Mucosa of rectum (tissue), 2 donors: ENCODE measurements around the gene BAX.

Source experiments
- H3K27ac ChIP-seq, 2 donors: one replicate each; pipeline ENCODE4 v1.7.0; 2013; ENCODE audit warnings: inconsistent platforms in 2 of 2, low read depth in 2 of 2, low read length in 2 of 2
- H3K27me3 ChIP-seq, 2 donors: one replicate each; pipeline ENCODE4 v1.7.0; 2013; ENCODE audit warnings: low read length in 2 of 2; ENCODE audit not compliant: control insufficient read depth in 2 of 2, insufficient read depth in 2 of 2
- H3K36me3 ChIP-seq, 2 donors: one replicate each; pipeline ENCODE4 v1.7.0; 2013; ENCODE audit warnings: low read length in 2 of 2; ENCODE audit not compliant: control insufficient read depth in 2 of 2, insufficient read depth in 2 of 2
- H3K4me1 ChIP-seq, 2 donors: one replicate each; pipeline ENCODE4 v1.7.0; 2013; ENCODE audit warnings: low read length in 2 of 2, mild to moderate bottlenecking in 1 of 2; ENCODE audit not compliant: control insufficient read depth in 2 of 2, insufficient read depth in 2 of 2
- H3K4me3 ChIP-seq, 2 donors: one replicate each; pipeline ENCODE4 v1.7.0; 2013; ENCODE audit warnings: low read length in 2 of 2
- H3K9ac ChIP-seq, 2 donors: one replicate each; pipeline ENCODE4 v1.7.0; 2013; ENCODE audit warnings: low read length in 2 of 2, low read depth in 1 of 2, mild to moderate bottlenecking in 1 of 2
- H3K9me3 ChIP-seq, 2 donors: one replicate each; pipeline ENCODE4 v1.7.0; 2013; ENCODE audit warnings: low read length in 2 of 2; ENCODE audit not compliant: control insufficient read depth in 2 of 2
- donor health status: healthy.
- donor health status: Normal muscosa, but diverticular disease.

BAX gene

GRCh38 chr19:48961673-48962028 is 7.0 kb downstream of the BAX start:
- H3K4me3 ChIP-seq: peak overlapping the region in 1 of 2 donors; percentile 45

GRCh38 chr19:48962029-48962848 is 7.6 kb downstream of the BAX start:
- Histone ChIP-seq H3K4me3 (peak overlapping the region; percentile 45), H3K36me3 (peaks cover 0 to 12% of the 10 kb centered on the region in 2 donors), H3K27me3 (no peaks in the 10 kb centered on the region), H3K9ac (peak overlapping the region; percentile 74), H3K9me3 (no peaks in the 10 kb centered on the region), H3K4me1 (peaks cover 43 to 48% of the 10 kb centered on the region in 2 donors), H3K27ac (peak overlapping the region; percentile 90 to 95)

More at GRCh38 chr19:48961673-48962028, 7.0 kb downstream of the BAX start:
- Histone ChIP-seq H3K27me3 (no peaks in the 10 kb centered on the region), H3K9ac (peak overlapping the region; percentile 74), H3K4me1 (peaks cover 39 to 48% of the 10 kb centered on the region in 2 donors), H3K36me3 (peaks cover 0 to 8% of the 10 kb centered on the region in 2 donors), H3K27ac (peak overlapping the region; percentile 90 to 95), H3K9me3 (no peaks in the 10 kb centered on the region)

GRCh38 chr19:48962849-48963165 is 8.1 kb downstream of the BAX start:
- Histone ChIP-seq H3K27ac (peak overlapping the region; percentile 90 to 95), H3K9me3 (no peaks in the 10 kb centered on the region), H3K9ac (peak overlapping the region; percentile 74), H3K4me3 (peak overlapping the region; percentile 45 to 60), H3K36me3 (peaks cover 0 to 17% of the 10 kb centered on the region in 2 donors), H3K27me3 (no peaks in the 10 kb centered on the region), H3K4me1 (peaks cover 43 to 48% of the 10 kb centered on the region in 2 donors)

- H3K36me3 ChIP-seq: peaks cover 6 to 22% of the 10 kb centered on the region in 2 donors
- no peaks in the 10 kb centered on the region for H3K9me3 ChIP-seq
- H3K4me1 ChIP-seq: peaks cover 43 to 48% of the 10 kb centered on the region in 2 donors
- H3K9ac ChIP-seq: peak overlapping the region; percentile 73 to 74
- peak overlapping the region; percentile 90 to 95 for H3K27ac ChIP-seq
- peak overlapping the region; percentile 58 to 60 for H3K4me3 ChIP-seq
- no peaks in the 10 kb centered on the region for H3K27me3 ChIP-seq
Measured at GRCh38 chr19:48963371-48964204, 8.9 kb downstream of the BAX start.

GRCh38 chr19:48964205-48965039 is 9.7 kb downstream of the BAX start:
- Histone ChIP-seq H3K4me1 (peaks cover 43 to 48% of the 10 kb centered on the region in 2 donors), H3K9me3 (no peaks in the 10 kb centered on the region), H3K27ac (peak overlapping the region; percentile 90 to 95), H3K36me3 (peaks cover 10 to 23% of the 10 kb centered on the region in 2 donors), H3K4me3 (peak overlapping the region; percentile 58 to 60), H3K27me3 (no peaks in the 10 kb centered on the region), H3K9ac (peak overlapping the region; percentile 73 to 74)

- Histone ChIP-seq H3K4me1 (peaks cover 43 to 48% of the 10 kb centered on the region in 2 donors), H3K36me3 (peaks cover 13 to 29% of the 10 kb centered on the region in 2 donors), H3K9me3 (no peaks in the 10 kb centered on the region), H3K27ac (peak within 1 kb of the TSS; percentile 90 to 95), H3K27me3 (no peaks in the 10 kb centered on the region), H3K9ac (peak within 1 kb of the TSS; percentile 89 to 93), H3K4me3 (peak within 1 kb of the TSS; percentile 90 to 100)
Measured at GRCh38 chr19:48965040-48965805, 10.5 kb downstream of the BAX start, which contains the start of gene FTL. TSS of gene FTL (plus strand) at chr19:48965309. CDS start at chr19:48965508, 199 bp downstream.

GRCh38 chr19:48965806-48966540 is 11.3 kb downstream of the BAX start:
- Histone ChIP-seq H3K27ac (peak overlapping the region; percentile 89 to 90), H3K27me3 (no peaks in the 10 kb centered on the region), H3K9me3 (no peaks in the 10 kb centered on the region), H3K4me1 (peaks cover 41 to 46% of the 10 kb centered on the region in 2 donors), H3K4me3 (peak overlapping the region; percentile 90 to 100), H3K9ac (peak overlapping the region; percentile 89 to 93), H3K36me3 (peaks cover 13 to 31% of the 10 kb centered on the region in 2 donors)

GRCh38 chr19:48966541-48967345 is 12.1 kb downstream of the BAX start:
- no peaks in the 10 kb centered on the region for H3K9me3 ChIP-seq
- peak overlapping the region; percentile 89 to 93 for H3K9ac ChIP-seq
- peaks cover 35 to 38% of the 10 kb centered on the region in 2 donors for H3K4me1 ChIP-seq
- H3K27me3 ChIP-seq: no peaks in the 10 kb centered on the region
- peak overlapping the region; percentile 89 to 90 for H3K27ac ChIP-seq
- peaks cover 13 to 31% of the 10 kb centered on the region in 2 donors for H3K36me3 ChIP-seq
- H3K4me3 ChIP-seq: peak overlapping the region; percentile 90 to 100
